ENCODE results near the gene MEF2B.

DNA sequence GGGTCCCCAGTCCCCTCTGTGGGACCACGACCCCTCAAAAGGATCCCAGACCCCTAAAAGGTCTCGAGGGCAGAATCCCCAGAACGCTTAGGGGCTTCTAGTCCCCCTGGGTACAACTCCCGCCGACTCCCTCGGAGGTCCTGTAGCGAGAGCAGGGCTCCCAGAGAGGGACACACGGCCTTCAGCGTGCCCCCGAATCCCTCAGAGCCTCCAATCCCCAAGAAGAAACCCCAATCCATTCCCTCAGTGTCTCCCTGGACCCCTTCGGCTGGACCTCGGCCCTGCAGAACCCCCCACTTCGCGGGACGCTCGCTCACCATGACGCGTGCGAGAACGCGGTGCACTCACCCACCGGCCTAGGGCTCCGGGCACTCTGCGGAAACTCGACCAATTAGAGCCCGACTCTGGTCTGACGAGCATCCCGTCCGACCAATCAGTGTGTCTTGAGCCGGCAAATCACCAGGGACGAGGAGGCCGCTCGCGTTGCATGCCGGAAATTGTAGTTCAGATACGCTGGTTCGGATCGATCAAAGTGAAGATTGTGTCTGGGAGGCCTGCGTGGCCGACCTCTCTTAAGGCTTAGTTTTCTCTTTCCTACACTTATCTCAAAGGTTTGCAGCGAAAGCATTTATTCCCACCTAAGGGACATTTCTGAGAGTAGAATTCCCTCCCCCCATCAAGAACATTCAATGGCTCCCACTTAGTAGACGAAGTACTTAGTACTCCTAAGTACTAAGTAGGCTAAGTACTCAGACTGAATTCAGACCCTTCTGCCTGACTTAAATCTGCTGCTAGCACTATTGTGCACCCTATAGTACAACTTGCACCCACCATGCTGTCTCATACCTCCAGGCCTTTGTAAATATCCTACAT is 31.7 kb downstream of the MEF2B start, which contains the start of gene TMEM161A:
- TF ChIP-seq, protein P1, sequence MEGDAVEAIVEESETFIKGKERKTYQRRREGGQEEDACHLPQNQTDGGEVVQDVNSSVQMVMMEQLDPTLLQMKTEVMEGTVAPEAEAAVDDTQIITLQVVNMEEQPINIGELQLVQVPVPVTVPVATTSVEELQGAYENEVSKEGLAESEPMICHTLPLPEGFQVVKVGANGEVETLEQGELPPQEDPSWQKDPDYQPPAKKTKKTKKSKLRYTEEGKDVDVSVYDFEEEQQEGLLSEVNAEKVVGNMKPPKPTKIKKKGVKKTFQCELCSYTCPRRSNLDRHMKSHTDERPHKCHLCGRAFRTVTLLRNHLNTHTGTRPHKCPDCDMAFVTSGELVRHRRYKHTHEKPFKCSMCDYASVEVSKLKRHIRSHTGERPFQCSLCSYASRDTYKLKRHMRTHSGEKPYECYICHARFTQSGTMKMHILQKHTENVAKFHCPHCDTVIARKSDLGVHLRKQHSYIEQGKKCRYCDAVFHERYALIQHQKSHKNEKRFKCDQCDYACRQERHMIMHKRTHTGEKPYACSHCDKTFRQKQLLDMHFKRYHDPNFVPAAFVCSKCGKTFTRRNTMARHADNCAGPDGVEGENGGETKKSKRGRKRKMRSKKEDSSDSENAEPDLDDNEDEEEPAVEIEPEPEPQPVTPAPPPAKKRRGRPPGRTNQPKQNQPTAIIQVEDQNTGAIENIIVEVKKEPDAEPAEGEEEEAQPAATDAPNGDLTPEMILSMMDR (IDR thresholded peaks at IDR 0.05) = no peak
- TF ChIP-seq ZFX (IDR thresholded peaks at IDR 0.05; ENCODE audit: borderline replicate concordance) = no peak

Data from 22Rv1 (cell line).